ENCODE data around the gene CLSTN1.

The CLSTN1 gene

GRCh38 chr1:9850442-9851162 lies 26.8 kb upstream of the CLSTN1 start:
- DNase-seq: peak; percentile 15

- no peak for DNase-seq
Measured at GRCh38 chr1:9849691-9850441, 26.1 kb upstream of the CLSTN1 start.

- DNase-seq: no peak
Measured at GRCh38 chr1:9848022-9848421, 24.3 kb upstream of the CLSTN1 start.

- no peak for DNase-seq
Measured at GRCh38 chr1:9847269-9847668, 23.5 kb upstream of the CLSTN1 start.

- DNase-seq: no peak
Measured at GRCh38 chr1:9846611-9847171, 22.9 kb upstream of the CLSTN1 start.

- DNase-seq: no peak
Measured at GRCh38 chr1:9845914-9846313, 22.1 kb upstream of the CLSTN1 start.

GRCh38 chr1:9844756-9845155 lies 21.0 kb upstream of the CLSTN1 start:
- no peak for DNase-seq

- no peak for DNase-seq
Measured at GRCh38 chr1:9844106-9844505, 20.3 kb upstream of the CLSTN1 start.

- DNase-seq: no peak
Measured at GRCh38 chr1:9843576-9843945, 19.8 kb upstream of the CLSTN1 start.

GRCh38 chr1:9842781-9843575 lies 19.2 kb upstream of the CLSTN1 start:
- no peak for DNase-seq

GRCh38 chr1:9842073-9842711 lies 18.4 kb upstream of the CLSTN1 start:
- DNase-seq: no peak

GRCh38 chr1:9841460-9841859 lies 17.7 kb upstream of the CLSTN1 start:
- DNase-seq: no peak

GRCh38 chr1:9840176-9840575 lies 16.4 kb upstream of the CLSTN1 start:
- DNase-seq: no peak

- no peak for DNase-seq
Measured at GRCh38 chr1:9838946-9839345, 15.2 kb upstream of the CLSTN1 start.

GRCh38 chr1:9836632-9836960 lies 12.8 kb upstream of the CLSTN1 start:
- DNase-seq: no peak

GRCh38 chr1:9835758-9836631 lies 12.2 kb upstream of the CLSTN1 start:
- DNase-seq: no peak

- no peak for DNase-seq
Measured at GRCh38 chr1:9835404-9835757, 11.6 kb upstream of the CLSTN1 start.

- no peak for DNase-seq
Measured at GRCh38 chr1:9833632-9834031, 9.9 kb upstream of the CLSTN1 start.

GRCh38 chr1:9827558-9828185 lies 3.9 kb upstream of the CLSTN1 start:
- no peak for DNase-seq

GRCh38 chr1:9826616-9827015 lies 2.9 kb upstream of the CLSTN1 start:
- DNase-seq: no peak

- DNase-seq: no peak
Measured at GRCh38 chr1:9826087-9826486, 2.3 kb upstream of the CLSTN1 start.

All from stimulated activated CD4-positive, alpha-beta T cell treated with anti-CD3 and anti-CD28 coated beads, Interleukin-15, amount 100 ng/mL, for 24 hours (primary cell).